RWPE2 (cell line): Measurements from ENCODE around the gene RFC2.
"Not testable (repeated sequence)": the region's sequence is repeated elsewhere in the genome, so short reads cannot be mapped to it uniquely, and the experiment has no call there.

ENCODE experiments used
- ATAC-seq: fragments of 200-7000 bp; cut with Tn5 transposase; 3 replicates; pipeline ENCODE4 v1.9.1; 2021; ENCODE audit warnings: low read depth
- DNase-seq: peaks from one replicate; pipeline ENCODE4 v3.0.0-alpha.2; 2020; ENCODE audit warnings: low spot score
- H3K27ac ChIP-seq: fragments of 450-650 bp; 2 replicates; pipeline ENCODE4 v1.5.1; 2017; ENCODE audit warnings: mild to moderate bottlenecking; ENCODE audit not compliant: poor library complexity, severe bottlenecking
- H3K27me3 ChIP-seq: fragments of 250-450 bp; sonication (Bioruptor Pico); 2 replicates; pipeline ENCODE4 v1.5.1; 2021; ENCODE audit warnings: mild to moderate bottlenecking, moderate library complexity; ENCODE audit not compliant: insufficient read depth, poor library complexity, severe bottlenecking
- H3K36me3 ChIP-seq: fragments of 250-450 bp; sonication (Bioruptor Pico); 2 replicates; pipeline ENCODE4 v1.5.1; 2020; ENCODE audit warnings: low read depth, mild to moderate bottlenecking, moderate library complexity
- H3K4me1 ChIP-seq: fragments of 250-450 bp; sonication (Bioruptor Pico); 2 replicates; pipeline ENCODE4 v1.5.1; 2021; ENCODE audit warnings: mild to moderate bottlenecking, moderate library complexity; ENCODE audit not compliant: insufficient read depth, poor library complexity, severe bottlenecking
- H3K4me3 ChIP-seq: fragments of 250-450 bp; sonication (Bioruptor Pico); 2 replicates; pipeline ENCODE4 v1.5.1; 2021; ENCODE audit warnings: mild to moderate bottlenecking, moderate library complexity; ENCODE audit not compliant: severe bottlenecking
- H3K9me3 ChIP-seq: fragments of 250-450 bp; sonication (Bioruptor Pico); 2 replicates; pipeline ENCODE4 v1.5.1; 2021; ENCODE audit warnings: mild to moderate bottlenecking, moderate library complexity; ENCODE audit not compliant: severe bottlenecking
- TF ChIP-seq, protein P1 (sequence below): fragments of 450-650 bp; IDR thresholded peaks from one replicate; pipeline ENCODE4 v1.5.1; 2017; ENCODE audit warnings: mild to moderate bottlenecking, moderate library complexity; ENCODE audit not compliant: poor library complexity, severe bottlenecking

RFC2 gene

DNA sequence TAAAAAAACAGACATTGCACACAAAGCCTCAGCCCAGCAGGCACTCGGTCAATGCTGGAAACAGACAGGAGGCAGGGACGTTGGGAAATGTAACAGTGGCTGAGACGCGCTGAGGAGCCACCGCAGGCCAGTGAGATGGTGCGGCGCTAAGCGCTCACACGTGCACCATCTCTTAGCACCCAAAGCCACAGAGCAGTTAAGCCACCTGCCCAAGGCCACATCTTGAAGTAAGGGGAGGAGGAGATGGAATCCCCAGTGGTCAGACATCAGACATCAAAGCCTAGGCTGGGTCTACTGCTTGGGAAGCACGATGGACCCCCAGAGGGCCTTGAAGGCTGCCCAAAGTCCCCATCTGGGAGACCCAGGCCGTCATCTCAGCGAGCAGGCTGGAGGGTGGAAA, 28.8 kb downstream of the RFC2 start:
- Histone ChIP-seq H3K27me3 (no peaks in the 10 kb centered on the region), H3K4me1 (no peaks in the 10 kb centered on the region), H3K36me3 (peaks cover 16% of the 10 kb centered on the region; the same call in 1 of the 2 replicates), H3K9me3 (no peaks in the 10 kb centered on the region), H3K27ac (no peak overlapping the region), H3K4me3 (no peak overlapping the region)
- DNase-seq, result no peak
- no peak for ATAC-seq
- TF ChIP-seq, protein P1, sequence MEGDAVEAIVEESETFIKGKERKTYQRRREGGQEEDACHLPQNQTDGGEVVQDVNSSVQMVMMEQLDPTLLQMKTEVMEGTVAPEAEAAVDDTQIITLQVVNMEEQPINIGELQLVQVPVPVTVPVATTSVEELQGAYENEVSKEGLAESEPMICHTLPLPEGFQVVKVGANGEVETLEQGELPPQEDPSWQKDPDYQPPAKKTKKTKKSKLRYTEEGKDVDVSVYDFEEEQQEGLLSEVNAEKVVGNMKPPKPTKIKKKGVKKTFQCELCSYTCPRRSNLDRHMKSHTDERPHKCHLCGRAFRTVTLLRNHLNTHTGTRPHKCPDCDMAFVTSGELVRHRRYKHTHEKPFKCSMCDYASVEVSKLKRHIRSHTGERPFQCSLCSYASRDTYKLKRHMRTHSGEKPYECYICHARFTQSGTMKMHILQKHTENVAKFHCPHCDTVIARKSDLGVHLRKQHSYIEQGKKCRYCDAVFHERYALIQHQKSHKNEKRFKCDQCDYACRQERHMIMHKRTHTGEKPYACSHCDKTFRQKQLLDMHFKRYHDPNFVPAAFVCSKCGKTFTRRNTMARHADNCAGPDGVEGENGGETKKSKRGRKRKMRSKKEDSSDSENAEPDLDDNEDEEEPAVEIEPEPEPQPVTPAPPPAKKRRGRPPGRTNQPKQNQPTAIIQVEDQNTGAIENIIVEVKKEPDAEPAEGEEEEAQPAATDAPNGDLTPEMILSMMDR, result no peak

DNA sequence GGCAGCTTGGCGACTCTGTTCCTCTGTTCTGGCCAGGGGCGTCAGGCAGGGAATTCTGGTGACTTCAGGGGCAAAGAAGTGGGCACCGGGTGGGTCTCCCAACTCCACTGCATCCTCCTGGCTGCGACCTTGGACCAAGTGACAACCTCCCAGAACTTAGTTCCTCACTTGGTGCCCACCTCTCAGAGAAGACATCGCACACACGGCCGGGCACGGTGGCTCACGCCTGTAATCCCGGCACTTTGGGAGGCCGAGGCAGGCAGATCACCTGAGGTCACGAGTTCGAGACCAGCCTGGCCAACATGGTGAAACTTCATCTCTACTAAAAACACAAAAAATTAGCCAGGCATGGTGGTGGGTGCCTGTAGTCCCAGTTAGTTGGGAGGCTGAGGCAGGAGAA, 29.3 kb downstream of the RFC2 start:
- H3K4me1 ChIP-seq, H3K9me3 ChIP-seq, ATAC-seq, H3K4me3 ChIP-seq, DNase-seq, H3K27ac ChIP-seq, H3K27me3 ChIP-seq: not testable (repeated sequence)
- H3K36me3 ChIP-seq, result peaks cover 15% of the 10 kb centered on the region; the same call in 1 of the 2 replicates

DNA sequence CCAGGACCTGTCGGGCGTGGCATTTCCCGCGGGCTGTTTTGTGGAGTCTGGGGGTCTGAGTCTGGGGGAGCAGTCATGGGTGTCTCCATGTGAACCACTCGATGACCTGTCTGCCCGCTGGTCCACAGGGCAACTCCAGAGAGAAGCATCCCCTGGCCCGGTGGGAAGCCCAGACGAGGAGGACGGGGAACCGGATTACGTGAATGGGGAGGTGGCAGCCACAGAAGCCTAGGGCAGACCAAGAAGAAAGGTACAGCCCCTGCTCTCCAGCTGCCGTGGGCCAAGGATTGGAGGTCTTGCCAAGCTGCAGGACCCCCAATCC, 29.7 kb downstream of the RFC2 start:
- Histone ChIP-seq H3K4me3 (no peak overlapping the region), H3K9me3 (no peaks in the 10 kb centered on the region), H3K36me3 (peaks cover 11% of the 10 kb centered on the region; the same call in 1 of the 2 replicates), H3K27me3 (no peaks in the 10 kb centered on the region), H3K4me1 (no peaks in the 10 kb centered on the region), H3K27ac (no peak overlapping the region)
- TF ChIP-seq, protein P1, result no peak
- ATAC-seq, result no peak
- no peak for DNase-seq

DNA sequence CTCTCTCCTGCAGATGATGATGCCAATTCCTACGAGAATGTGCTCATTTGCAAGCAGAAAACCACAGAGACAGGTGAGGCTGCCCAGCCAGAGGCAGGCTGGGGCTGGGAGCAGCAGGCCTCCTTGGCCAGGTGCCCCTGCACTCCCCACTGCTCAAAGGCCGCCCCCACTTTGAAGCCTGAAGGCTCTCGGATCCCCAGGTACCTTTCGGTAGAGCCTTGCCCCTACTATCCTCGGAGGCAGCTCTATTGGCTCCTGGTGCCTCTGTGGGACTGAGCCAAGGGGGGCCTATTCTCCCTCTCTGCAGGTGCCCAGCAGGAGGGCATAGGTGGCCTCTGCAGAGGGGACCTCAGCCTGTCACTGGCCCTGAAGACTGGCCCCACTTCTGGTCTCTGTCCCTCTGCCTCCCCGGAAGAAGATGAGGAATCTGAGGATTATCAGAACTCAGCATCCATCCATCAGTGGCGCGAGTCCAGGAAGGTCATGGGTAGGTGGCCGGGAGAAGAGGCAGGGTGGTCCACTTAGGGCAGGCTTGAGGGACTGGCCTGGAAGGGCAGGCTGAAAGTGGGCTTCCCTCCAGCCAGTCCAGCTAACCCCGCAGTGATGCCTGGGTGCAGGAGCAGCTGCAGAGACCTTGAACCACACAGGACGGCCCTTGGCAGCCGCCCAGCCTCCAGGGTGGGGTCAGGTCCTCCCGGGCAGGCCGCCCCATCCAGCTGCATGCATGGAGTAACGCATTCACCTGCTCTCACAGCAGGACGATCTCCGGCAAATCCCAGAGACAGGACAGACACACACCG, 30.3 kb downstream of the RFC2 start:
- no peaks in the 10 kb centered on the region for H3K9me3 ChIP-seq
- H3K27ac ChIP-seq, result no peak overlapping the region
- no peaks in the 10 kb centered on the region for H3K4me1 ChIP-seq
- H3K27me3 ChIP-seq, result no peaks in the 10 kb centered on the region
- DNase-seq, result no peak
- no peak overlapping the region for H3K4me3 ChIP-seq
- no peak; the same call in 2 of the 3 replicates for ATAC-seq
- TF ChIP-seq, protein P1, result no peak
- H3K36me3 ChIP-seq, result peaks cover 6% of the 10 kb centered on the region; the same call in 1 of the 2 replicates

DNA sequence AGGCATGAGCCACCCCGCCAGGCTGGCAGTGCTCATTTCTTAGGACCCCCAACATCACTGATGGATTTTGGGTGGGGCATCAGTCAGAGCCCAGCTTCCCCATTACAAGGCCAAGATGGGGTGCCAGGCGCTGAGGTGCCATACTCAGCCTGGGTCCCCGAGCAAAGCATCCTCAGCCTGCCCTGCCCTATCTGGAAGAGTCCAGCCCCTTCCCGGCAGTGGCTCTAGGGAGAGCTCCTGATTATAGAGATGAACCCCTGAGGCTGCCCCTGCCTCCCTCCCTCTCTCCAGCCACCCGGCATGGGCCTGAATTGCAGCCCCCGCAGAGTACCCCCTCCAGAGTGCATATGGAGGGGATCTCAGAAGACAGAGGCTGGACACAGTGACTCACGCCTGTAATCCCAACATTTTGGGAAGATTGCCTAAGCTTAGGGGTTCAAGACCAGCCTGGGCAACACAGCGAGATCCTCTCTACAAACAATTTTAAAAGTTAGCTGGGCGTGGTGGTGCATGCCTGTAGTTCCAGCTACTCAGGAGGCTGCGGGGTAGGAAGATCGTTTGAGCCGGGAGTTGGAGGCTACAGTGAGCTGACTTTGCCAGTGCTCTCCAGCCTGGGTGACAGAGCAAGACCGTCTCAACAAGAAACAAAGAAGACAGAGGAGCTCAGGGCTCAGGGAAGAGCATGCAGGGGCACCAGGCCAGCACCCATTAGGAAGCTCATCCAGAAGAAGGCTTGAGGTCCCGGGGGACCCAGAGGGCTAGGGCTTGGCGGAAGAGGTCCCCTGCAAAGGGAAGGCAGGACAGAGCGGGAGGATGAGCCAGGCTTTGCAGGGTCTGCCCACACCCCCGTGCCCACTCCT, 31.1 kb downstream of the RFC2 start:
- no peaks in the 10 kb centered on the region for H3K4me1 ChIP-seq
- H3K27ac ChIP-seq, result no peak overlapping the region
- ATAC-seq (no peak), DNase-seq (no peak)
- TF ChIP-seq, protein P1, result no peak
- peaks cover 6% of the 10 kb centered on the region; the same call in 1 of the 2 replicates for H3K36me3 ChIP-seq
- no peak overlapping the region for H3K4me3 ChIP-seq
- H3K9me3 ChIP-seq, result no peaks in the 10 kb centered on the region
- H3K27me3 ChIP-seq, result no peaks in the 10 kb centered on the region
